GM21381 (cell line): ENCODE results near the gene LCP2.

Experiments
- ATAC-seq: cut with Tn5 transposase; IDR thresholded peaks from one replicate; pipeline ENCODE4 v1.9.1; 2021; ENCODE audit warnings: mild to moderate bottlenecking, moderate library complexity; ENCODE audit not compliant: unreplicated experiment

The LCP2 gene

GRCh38 chr5:170219615-170220014, 78.0 kb downstream of the LCP2 start:
- ATAC-seq: no peak

DNA sequence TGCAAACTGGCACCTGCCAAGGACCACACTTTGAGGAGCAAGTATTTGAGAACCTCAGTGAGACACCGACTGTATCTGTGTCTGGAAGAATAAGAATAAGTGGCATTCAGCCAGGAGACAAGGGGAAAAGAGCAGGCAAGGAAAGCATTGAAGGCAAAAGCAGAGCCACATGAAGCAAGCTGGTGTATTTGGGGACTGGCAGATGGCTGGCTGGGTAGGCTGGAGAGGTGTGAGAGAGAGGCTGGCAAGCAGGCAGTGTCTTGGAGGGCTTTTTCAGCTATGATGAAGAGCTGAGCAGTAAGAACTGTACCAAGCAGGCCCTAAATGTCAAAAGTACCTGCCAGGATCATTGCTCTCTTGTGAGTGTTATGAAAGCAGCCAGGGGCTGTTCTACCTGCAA, 78.9 kb downstream of the LCP2 start:
- ATAC-seq: no peak

DNA sequence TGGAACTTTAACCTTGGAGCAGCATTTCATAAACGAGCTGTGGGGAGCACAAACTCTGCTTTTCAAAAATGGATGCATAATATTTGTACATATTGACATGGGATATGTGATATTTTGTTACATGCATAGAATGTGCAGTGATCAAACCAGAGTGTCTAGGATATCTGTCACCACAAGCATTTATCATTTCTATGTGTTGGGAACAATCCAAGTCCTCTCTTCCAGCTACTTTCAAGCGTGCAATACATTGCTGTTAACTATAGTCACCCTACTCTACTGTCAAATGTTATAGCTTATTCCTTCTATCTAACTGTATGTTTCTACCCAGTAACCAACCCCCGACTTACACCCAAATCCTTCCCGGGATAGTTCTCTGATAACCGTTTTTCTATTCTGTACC, 79.7 kb downstream of the LCP2 start:
- no peak for ATAC-seq

- no peak for ATAC-seq
These were observed 81.2 kb downstream of the LCP2 start for GRCh38 chr5:170216257-170216864.

GRCh38 chr5:170211575-170212334, 85.8 kb downstream of the LCP2 start:
- ATAC-seq: no peak

DNA sequence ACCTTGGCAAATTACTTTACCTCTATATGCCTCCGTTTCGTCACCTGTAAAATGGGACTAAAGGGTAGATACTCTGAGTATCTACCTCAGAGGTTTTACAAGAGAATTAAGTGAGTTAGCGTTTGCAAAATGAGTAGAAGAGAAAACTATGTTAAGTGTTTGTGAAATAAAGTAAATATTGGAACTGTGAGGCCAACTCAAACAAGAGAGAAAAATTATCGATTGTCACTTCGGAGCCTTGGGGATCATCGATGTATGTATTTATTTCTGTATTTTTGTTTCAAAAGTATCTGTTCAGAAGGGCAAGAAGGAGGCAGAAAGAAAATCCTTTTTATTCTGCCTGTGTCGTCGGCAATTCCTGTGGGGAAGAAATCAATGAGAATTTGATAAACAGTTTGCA, 90.6 kb downstream of the LCP2 start:
- no peak for ATAC-seq

DNA sequence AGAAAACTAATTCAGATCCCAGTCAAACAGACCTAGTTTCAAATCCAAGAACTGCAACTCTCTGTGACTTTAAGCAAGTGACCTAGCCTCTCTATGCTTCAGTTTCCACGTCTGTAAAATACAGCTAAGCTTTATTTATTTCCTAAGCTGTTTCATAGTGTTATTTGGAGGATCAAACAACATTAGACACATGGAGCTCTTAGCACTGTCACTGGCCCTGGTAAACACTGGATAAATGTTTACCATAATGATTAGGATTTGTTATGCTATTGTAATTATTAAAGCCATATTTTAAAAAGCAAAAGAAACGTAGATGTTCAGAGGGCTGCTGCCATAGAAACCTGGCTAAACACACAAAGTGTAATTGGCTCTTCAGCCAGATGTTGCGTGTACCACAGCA, 91.4 kb downstream of the LCP2 start:
- ATAC-seq: no peak

GRCh38 chr5:170204202-170204601, 93.4 kb downstream of the LCP2 start:
- ATAC-seq: no peak

DNA sequence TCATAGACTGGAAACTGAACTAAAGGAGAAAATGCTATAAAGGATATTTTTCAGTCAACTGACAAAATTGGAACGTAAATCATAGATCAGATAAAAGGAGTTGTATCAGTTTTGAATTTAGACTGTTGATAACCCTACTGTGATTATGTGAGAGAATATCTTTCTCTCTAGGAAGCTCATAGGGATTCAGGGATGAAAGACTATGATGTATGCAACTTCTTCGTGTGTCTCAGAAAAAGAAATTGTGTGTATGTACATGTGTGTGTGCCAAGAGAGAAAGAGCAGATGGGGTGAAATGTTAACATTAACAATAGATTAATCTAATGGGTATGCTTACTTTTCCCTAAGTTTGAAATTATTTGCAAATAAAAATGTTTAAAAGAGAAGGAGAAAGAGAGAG, 95.5 kb downstream of the LCP2 start:
- ATAC-seq: no peak

- ATAC-seq: no peak
These were observed 96.3 kb downstream of the LCP2 start for GRCh38 chr5:170201311-170201710.

- no peak for ATAC-seq
These were observed 96.7 kb downstream of the LCP2 start for GRCh38 chr5:170200876-170201275.
